K562 (cell line): ENCODE data around the gene PNMA8C. TPM values are rescaled to one million over a fixed set of nuclear protein-coding genes. Genes with fewer than 3 reads are reported as not detected.

ENCODE experiments used
- BRD4 ChIP-seq: fragments of 200-600 bp; sonication (generic); IDR thresholded peaks from 2 replicates; pipeline ENCODE4 v1.6.1; 2017; ENCODE audit warnings: inconsistent platforms
- ELF1 ChIP-seq: fragments of 200-800 bp; sonication (Bioruptor generic); IDR thresholded peaks from 2 replicates; pipeline ENCODE4 v1.6.1; 2016; ENCODE audit warnings: missing genetic modification characterization, missing compliant biosample characterization
- FOXM1 ChIP-seq, 2 experiments: fragments of 450-650 bp in 1 of 2; sonication (generic) in 1 of 2; formaldehyde crosslinking in 1 of 2; IDR thresholded peaks; 2 replicates each; pipeline versions ENCODE4 v1.6.1 to v1.9.0; 2017 to 2022; ENCODE audit warnings: low read depth in 2 of 2, mild to moderate bottlenecking in 2 of 2, missing genetic modification reagents in 1 of 2, moderate library complexity in 1 of 2
- GATA2 ChIP-seq: sonication (generic); formaldehyde crosslinking; IDR thresholded peaks from 2 replicates; pipeline ENCODE4 v1.4.0; 2020; ENCODE audit warnings: mild to moderate bottlenecking, missing genetic modification reagents
- JUND ChIP-seq, 2 experiments: IDR thresholded peaks; 2 replicates in 1 of 2; 3 replicates in 1 of 2; pipeline ENCODE4 v1.6.1; 2011; ENCODE audit warnings: borderline replicate concordance in 2 of 2, low read depth in 2 of 2, low read length in 2 of 2, improper control_type of control experiment in 1 of 2, missing biosample characterization in 1 of 2, missing genetic modification characterization in 1 of 2, missing genetic modification reagents in 1 of 2
- MEF2A ChIP-seq: IDR thresholded peaks from 2 replicates; pipeline ENCODE4 v1.6.1; 2011; ENCODE audit warnings: low read depth, mild to moderate bottlenecking, low read length, moderate library complexity; ENCODE audit not compliant: control insufficient read depth
- PML ChIP-seq: IDR thresholded peaks from 2 replicates; pipeline ENCODE4 v1.6.1; 2012; ENCODE audit warnings: low read length, inconsistent platforms
- PTRF ChIP-seq: fragments of 450-650 bp; IDR thresholded peaks from 2 replicates; pipeline ENCODE4 v1.6.1; 2016; ENCODE audit warnings: mild to moderate bottlenecking, missing genetic modification characterization, missing compliant biosample characterization
- RFX1 ChIP-seq: fragments of 450-650 bp; IDR thresholded peaks from 2 replicates; pipeline ENCODE4 v1.6.1; 2016; ENCODE audit warnings: mild to moderate bottlenecking, moderate library complexity
- SMAD4 ChIP-seq: fragments of 250-450 bp; sonication (Bioruptor Pico); conservative IDR thresholded peaks from 2 replicates; pipeline ENCODE4 v1.8.0; 2021; ENCODE audit warnings: inconsistent platforms, mild to moderate bottlenecking, moderate library complexity
- ZNF354B ChIP-seq: fragments of 250-450 bp; sonication (Bioruptor Pico); IDR thresholded peaks from 2 replicates; pipeline ENCODE4 v1.4.0; 2020
- ZNF717 ChIP-seq: fragments of 250-450 bp; sonication (Bioruptor Pico); IDR thresholded peaks from 2 replicates; pipeline ENCODE4 v1.5.0; 2021
- polyA plus RNA-seq, 8 experiments: library from polyadenylated mRNA; depleted of rRNA in 4 of 8; stranded (reverse) in 5 of 8; unstranded in 3 of 8; fragments of >200 nt; fragmentation: Nextera tagmentation in 2 of 8; fragmentation: Illumina TruSeq in 1 of 8; extraction: Ambion mirVana in 2 of 8; extraction: Trizol in 1 of 8; gene quantifications; 2 replicates each; pipeline versions ENCODE4 v1.2.1 to v1.2.3, GENCODE V29; 2011 to 2014; ENCODE audit warnings: inconsistent platforms in 1 of 8, missing spikeins in 1 of 8
- total RNA-seq, 7 experiments: library from RNA; depleted of rRNA in 6 of 7; stranded (reverse); fragments of >200 nt in 6 of 7; fragmentation: Illumina TruSeq in 2 of 7; extraction: Trizol in 2 of 7; gene quantifications; 2 replicates each; pipeline versions ENCODE4 v1.2.1 to v1.2.3, GENCODE V29; 2011 to 2021; ENCODE audit warnings: low replicate concordance in 1 of 7
- TF ChIP-seq, protein P1 (sequence below): sonication (generic); formaldehyde crosslinking; IDR thresholded peaks from 2 replicates; pipeline ENCODE4 v1.8.0; 2022; ENCODE audit warnings: mild to moderate bottlenecking, missing genetic modification reagents
- TF ChIP-seq, protein P2 (sequence below), 2 experiments: fragments of 450-650 bp in 1 of 2; IDR thresholded peaks; 2 replicates each; pipeline ENCODE4 v1.6.1; 2011 to 2017; ENCODE audit warnings: low read depth in 2 of 2, antibody characterized with exemption in 1 of 2, borderline replicate concordance in 1 of 2, low read length in 1 of 2, mild to moderate bottlenecking in 1 of 2, mixed read lengths in 1 of 2; ENCODE audit not compliant: control insufficient read depth in 1 of 2
- TF ChIP-seq, protein P3 (sequence below): fragments of 250-450 bp; sonication (Bioruptor Pico); IDR thresholded peaks from 2 replicates; pipeline ENCODE4 v1.8.0; 2022; ENCODE audit warnings: inconsistent platforms, mild to moderate bottlenecking, moderate library complexity, borderline replicate concordance
- TF ChIP-seq, protein P4 (sequence below), 3 experiments: fragments of 200-800 bp in 1 of 3; fragments of 250-450 bp in 1 of 3; fragments of 450-650 bp in 1 of 3; sonication (Bioruptor Pico) in 1 of 3; sonication (Bioruptor generic) in 1 of 3; formaldehyde crosslinking in 1 of 3; IDR thresholded peaks; 2 replicates each; pipeline versions ENCODE4 v1.6.1 to v1.8.0; 2016 to 2022; ENCODE audit warnings: mild to moderate bottlenecking in 2 of 3, missing genetic modification characterization in 2 of 3, missing compliant biosample characterization in 1 of 3, moderate library complexity in 1 of 3

The PNMA8C gene
- total and polyA plus RNA-seq, 9 of the 15 experiments (the other 6 are each of a cell fraction or from before 2014, with no cell fraction given): 0.04 to 0.05 (median 0.05) TPM; not detected in 6

DNA sequence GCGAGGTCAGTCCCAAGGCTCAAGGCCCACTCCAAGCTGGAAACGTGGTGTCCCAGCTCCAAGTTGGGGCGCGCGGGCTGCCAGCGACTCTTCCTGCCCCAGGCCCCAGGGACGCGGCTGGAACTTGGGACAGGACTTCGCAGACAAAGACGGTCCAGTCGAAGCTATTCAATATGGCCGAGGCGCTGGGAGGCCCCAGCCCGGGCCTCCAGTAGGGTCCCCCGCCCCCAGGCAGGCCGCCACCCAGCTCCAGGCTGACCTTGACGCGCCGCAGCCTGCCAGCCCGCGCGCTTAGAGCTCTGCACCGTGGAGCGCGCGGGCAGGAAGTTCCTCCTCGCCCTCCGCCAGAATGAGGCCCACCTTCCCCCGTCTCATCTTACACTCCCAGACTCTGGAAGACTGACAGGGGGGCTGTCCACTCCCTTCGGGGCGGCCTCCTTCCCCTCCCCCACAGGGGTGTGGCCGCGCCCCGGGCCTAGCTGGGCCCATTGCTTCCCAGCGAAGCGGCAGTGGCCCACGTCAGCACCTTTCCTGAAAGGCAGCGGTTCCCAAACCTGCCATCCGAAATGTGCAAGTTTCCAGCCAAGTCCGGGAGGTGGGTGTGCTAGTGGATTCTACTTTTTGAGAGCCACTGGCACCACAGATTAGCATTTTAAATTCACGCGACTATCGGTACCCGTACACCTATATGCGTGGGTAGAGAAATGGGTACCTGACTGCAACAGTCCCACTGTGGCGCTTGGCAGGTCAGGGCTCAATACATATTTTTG, 15.3 kb downstream of the PNMA8C start, which contains the start of gene CCDC8 (continued):
- TF ChIP-seq, protein P1, sequence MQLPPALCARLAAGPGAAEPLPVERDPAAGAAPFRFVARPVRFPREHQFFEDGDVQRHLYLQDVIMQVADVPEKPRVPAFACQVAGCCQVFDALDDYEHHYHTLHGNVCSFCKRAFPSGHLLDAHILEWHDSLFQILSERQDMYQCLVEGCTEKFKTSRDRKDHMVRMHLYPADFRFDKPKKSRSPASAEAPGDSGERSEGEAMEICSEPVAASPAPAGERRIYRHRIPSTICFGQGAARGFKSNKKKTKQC (CRISPR knock-in tag): no peak
- TF ChIP-seq GATA2 (CRISPR knock-in tag) (no peak), ELF1 (no peak; the same call in 1 of the 2 replicates), SMAD4 (no peak; the same call in 1 of the 2 replicates), ZNF717 (CRISPR knock-in tag) (no peak), JUND (IDR thresholded peaks at IDR 0.05; ENCODE audit: borderline replicate concordance, low read depth, low read length) (peak; percentile 74), JUND (tag; IDR thresholded peaks at IDR 0.05; ENCODE audit: borderline replicate concordance, low read depth, low read length) (no peak; the same call in 2 of the 3 replicates), BRD4 (peak; percentile 73; the same call in 1 of the 2 replicates), PML (peak; percentile 41; the same call in 1 of the 2 replicates), MEF2A (no peak), RFX1 (no peak), FOXM1 (IDR thresholded peaks at IDR 0.05; ENCODE audit: low read depth) (no peak), FOXM1 (CRISPR knock-in tag; IDR thresholded peaks at IDR 0.05; ENCODE audit: low read depth) (no peak), PTRF (tag) (no peak), ZNF354B (no peak)
- TF ChIP-seq, protein P2, sequence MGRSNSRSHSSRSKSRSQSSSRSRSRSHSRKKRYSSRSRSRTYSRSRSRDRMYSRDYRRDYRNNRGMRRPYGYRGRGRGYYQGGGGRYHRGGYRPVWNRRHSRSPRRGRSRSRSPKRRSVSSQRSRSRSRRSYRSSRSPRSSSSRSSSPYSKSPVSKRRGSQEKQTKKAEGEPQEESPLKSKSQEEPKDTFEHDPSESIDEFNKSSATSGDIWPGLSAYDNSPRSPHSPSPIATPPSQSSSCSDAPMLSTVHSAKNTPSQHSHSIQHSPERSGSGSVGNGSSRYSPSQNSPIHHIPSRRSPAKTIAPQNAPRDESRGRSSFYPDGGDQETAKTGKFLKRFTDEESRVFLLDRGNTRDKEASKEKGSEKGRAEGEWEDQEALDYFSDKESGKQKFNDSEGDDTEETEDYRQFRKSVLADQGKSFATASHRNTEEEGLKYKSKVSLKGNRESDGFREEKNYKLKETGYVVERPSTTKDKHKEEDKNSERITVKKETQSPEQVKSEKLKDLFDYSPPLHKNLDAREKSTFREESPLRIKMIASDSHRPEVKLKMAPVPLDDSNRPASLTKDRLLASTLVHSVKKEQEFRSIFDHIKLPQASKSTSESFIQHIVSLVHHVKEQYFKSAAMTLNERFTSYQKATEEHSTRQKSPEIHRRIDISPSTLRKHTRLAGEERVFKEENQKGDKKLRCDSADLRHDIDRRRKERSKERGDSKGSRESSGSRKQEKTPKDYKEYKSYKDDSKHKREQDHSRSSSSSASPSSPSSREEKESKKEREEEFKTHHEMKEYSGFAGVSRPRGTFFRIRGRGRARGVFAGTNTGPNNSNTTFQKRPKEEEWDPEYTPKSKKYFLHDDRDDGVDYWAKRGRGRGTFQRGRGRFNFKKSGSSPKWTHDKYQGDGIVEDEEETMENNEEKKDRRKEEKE (IDR thresholded peaks at IDR 0.05; ENCODE audit: borderline replicate concordance in 1 of 2, control insufficient read depth in 1 of 2, low read depth in 2 of 2, low read length in 1 of 2): no peak
- TF ChIP-seq, protein P3, sequence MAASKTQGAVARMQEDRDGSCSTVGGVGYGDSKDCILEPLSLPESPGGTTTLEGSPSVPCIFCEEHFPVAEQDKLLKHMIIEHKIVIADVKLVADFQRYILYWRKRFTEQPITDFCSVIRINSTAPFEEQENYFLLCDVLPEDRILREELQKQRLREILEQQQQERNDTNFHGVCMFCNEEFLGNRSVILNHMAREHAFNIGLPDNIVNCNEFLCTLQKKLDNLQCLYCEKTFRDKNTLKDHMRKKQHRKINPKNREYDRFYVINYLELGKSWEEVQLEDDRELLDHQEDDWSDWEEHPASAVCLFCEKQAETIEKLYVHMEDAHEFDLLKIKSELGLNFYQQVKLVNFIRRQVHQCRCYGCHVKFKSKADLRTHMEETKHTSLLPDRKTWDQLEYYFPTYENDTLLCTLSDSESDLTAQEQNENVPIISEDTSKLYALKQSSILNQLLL (CRISPR knock-in tag): no peak
- TF ChIP-seq, protein P4, sequence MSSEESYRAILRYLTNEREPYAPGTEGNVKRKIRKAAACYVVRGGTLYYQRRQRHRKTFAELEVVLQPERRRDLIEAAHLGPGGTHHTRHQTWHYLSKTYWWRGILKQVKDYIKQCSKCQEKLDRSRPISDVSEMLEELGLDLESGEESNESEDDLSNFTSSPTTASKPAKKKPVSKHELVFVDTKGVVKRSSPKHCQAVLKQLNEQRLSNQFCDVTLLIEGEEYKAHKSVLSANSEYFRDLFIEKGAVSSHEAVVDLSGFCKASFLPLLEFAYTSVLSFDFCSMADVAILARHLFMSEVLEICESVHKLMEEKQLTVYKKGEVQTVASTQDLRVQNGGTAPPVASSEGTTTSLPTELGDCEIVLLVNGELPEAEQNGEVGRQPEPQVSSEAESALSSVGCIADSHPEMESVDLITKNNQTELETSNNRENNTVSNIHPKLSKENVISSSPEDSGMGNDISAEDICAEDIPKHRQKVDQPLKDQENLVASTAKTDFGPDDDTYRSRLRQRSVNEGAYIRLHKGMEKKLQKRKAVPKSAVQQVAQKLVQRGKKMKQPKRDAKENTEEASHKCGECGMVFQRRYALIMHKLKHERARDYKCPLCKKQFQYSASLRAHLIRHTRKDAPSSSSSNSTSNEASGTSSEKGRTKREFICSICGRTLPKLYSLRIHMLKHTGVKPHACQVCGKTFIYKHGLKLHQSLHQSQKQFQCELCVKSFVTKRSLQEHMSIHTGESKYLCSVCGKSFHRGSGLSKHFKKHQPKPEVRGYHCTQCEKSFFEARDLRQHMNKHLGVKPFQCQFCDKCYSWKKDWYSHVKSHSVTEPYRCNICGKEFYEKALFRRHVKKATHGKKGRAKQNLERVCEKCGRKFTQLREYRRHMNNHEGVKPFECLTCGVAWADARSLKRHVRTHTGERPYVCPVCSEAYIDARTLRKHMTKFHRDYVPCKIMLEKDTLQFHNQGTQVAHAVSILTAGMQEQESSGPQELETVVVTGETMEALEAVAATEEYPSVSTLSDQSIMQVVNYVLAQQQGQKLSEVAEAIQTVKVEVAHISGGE (CRISPR knock-in tag; IDR thresholded peaks at IDR 0.05): peak in 1 of 3 experiments; percentile 82; a peak in 2 of 6 replicates
